HG03520 (cell line): ENCODE data around the gene ADGRE2.

ENCODE experiments used
- ATAC-seq: cut with Tn5 transposase; IDR thresholded peaks from one replicate; pipeline ENCODE4 v1.9.1; 2021; ENCODE audit warnings: mild to moderate bottlenecking, moderate library complexity; ENCODE audit not compliant: unreplicated experiment

ADGRE2 gene

DNA sequence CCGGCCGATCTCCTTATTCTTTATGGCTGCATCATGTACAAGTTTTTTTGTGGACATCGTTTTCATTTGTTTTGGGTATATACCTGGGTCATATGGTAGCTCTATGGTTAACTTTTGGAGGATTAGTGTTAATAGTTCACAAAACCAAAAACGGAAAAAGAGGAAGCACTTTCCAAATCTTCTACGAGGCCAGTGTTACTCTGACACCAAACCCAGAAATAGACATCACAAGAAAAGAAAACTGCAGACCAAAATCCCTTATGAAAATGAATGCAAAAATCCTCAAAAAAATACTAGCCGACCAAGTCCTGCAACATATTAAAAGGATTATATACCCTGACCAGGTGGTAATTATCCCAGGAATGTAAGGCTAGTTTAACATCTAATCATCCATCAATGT, 29.8 kb downstream of the ADGRE2 start:
- ATAC-seq = no peak

- no peak for ATAC-seq
These were observed 31.5 kb downstream of the ADGRE2 start for GRCh38 chr19:14746886-14747285.

DNA sequence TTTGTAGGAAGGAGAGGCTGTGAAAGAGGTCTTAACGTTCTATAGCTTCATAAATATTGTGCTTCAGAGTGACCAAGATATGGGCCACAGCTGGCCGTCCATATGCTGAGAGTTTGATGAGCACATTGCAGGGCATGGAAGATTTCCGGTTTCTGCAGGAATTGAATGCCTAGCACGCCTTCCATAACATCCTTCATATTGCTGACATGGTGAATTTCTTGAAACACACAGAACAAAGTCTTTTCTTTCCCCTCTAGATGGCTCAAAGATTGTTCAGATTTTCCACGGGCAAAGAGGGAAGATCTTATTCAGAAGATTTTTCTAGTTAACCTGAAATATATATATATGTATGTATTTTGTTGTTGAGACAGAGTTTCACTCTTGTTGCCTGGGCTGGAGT, 42.4 kb downstream of the ADGRE2 start:
- no peak for ATAC-seq

GRCh38 chr19:14733574-14733973, 44.8 kb downstream of the ADGRE2 start:
- no peak for ATAC-seq

GRCh38 chr19:14732510-14732909, 45.9 kb downstream of the ADGRE2 start:
- ATAC-seq = no peak

DNA sequence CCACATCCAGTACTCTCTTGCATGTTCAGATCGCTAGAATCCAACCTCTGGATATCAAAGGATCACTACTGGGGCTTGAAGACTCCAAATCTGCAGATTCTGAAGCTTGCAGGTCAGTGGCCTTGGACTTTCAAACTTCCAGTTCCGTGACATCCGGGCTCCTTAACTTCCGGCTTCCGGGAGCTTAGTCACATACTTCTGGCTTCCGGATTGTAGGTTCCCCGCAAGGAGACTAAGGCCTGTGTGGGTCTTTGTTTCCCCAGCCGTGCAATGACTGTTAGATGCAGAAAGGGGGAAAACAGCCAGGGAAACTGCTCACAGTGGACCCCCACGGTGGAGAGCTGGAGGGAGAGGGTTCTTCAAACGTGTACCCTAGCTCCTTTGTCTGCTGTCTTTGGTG, 47.2 kb downstream of the ADGRE2 start:
- ATAC-seq = no peak

- ATAC-seq = no peak
These were observed 49.8 kb downstream of the ADGRE2 start for GRCh38 chr19:14728595-14728994.

DNA sequence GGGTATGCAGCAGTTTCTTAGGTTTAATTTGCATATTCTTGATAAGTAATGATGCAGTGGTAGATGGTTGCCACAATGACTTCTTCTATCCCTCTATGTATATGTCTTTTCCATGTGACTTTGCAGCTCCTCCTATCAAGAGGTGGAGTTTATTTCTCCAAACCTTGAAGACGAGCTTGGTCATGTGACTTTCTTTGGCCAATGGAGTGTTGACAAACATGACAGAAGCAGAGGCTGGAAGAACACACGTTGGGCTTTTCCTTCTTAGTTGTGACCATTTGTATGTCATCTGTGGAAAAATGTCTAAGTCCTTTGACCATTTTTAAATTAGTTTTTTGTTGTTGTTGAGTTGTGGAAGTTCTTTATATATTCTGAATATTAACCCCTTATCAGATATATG, 56.2 kb downstream of the ADGRE2 start:
- no peak for ATAC-seq

DNA sequence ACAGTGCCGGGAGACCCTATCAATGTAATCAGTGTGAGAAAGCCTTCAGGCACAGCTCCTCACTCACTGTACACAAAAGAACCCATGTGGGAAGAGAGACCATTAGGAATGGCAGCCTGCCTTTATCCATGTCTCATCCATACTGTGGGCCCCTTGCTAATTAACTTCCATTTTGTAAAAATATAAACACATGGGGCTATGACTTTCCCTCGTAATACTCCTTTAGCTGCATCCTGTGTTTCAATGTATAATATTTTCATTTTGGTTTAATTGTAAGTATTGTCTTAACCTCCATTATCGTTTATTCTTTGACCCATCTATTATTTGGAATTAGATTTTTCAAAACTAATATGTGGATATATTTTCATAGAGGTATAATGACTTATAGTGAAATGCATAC, 59.2 kb downstream of the ADGRE2 start:
- ATAC-seq = no peak

DNA sequence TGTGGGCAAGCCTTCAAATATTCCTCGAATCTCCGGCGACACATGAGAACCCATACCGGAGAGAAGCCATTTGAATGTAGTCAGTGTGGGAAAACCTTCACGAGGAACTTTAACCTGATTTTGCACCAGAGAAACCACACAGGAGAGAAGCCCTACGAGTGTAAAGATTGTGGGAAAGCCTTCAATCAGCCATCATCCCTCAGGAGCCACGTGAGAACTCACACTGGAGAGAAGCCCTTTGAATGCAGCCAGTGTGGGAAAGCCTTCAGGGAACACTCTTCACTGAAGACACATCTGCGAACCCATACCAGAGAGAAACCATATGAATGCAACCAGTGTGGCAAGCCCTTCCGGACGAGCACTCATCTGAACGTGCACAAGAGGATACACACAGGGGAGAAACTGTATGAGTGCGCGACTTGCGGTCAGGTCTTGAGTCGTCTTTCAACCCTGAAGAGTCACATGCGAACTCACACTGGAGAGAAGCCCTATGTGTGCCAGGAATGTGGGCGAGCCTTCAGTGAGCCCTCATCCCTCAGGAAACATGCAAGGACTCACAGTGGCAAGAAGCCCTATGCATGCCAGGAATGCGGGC, 59.7 kb downstream of the ADGRE2 start:
- ATAC-seq = no peak

DNA sequence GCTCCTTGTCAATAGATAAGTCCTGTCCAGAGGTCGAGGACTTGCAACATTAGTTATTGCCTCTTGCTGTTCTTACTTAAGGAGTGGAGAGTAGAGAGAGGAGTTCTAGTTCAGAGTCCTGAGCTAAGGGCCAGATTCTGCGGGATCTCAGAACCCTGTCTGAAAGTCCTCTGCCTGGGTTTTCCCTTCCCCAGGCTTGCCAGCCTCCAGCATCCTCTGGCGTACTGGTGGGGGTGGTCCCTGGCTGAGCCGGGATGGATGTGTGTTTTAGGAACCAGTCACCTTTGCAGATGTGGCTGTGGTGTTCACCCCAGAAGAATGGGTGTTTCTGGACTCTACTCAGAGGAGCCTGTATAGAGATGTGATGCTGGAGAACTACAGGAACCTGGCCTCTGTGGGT, 62.5 kb downstream of the ADGRE2 start:
- no peak for ATAC-seq

DNA sequence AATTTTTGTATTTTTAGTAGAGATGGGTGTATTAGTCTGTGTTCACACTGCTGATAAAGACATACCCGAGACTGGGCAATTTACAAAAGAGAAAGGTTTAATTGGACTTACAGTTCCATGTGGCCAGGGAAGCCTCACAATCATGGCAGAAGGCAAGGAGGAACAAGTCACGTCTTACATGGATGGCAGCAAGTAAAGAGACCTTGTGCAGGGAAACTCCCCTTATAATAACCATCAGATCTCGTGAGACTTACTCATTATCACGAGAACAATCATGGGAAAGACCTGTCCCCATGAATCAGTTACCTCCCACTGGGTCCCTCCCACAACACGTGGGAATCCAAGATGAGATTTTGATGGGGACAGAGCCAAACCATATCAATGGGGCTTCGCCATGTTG, 73.9 kb downstream of the ADGRE2 start:
- ATAC-seq = no peak

DNA sequence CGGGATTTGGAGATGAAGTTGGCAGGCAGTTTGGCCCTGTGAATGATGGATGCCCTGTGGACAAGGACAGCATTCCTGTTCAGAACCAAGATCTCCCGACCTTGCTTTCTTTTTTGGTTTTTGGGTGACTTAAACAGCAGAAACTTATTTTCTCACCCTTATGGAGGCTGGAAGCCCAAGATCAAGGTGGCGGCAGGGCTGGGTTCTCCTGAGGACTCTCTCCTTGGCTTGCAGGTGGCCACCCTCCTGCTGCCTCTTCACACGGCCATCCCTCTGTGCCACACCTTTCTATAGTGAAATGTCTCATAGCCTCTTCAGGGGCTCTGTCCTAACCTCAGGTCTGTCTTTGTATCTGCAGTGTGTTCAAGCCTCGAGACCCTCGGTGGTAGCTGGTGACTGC, 74.5 kb downstream of the ADGRE2 start:
- ATAC-seq = no peak

GRCh38 chr19:14700711-14701375, 77.5 kb downstream of the ADGRE2 start:
- no peak for ATAC-seq

DNA sequence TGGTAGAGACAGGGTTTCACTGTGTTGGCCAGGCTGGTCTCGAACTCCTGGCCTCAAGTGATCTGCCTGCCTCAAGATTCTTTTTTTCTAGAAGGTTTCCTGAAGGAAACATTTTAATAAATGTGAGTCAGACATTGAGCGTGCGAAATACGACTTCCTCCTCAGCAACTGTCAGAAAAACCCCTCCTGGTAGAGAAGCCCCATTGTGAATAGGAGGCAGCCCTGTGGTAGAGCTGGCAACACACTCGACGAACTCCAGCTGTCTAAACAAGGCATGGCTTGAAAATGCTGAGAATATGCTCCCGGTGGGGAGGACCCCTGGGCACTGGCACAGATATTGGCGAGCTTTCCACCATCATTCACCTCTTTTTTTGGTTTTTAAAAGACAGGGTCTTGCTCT, 78.7 kb downstream of the ADGRE2 start:
- ATAC-seq = no peak

DNA sequence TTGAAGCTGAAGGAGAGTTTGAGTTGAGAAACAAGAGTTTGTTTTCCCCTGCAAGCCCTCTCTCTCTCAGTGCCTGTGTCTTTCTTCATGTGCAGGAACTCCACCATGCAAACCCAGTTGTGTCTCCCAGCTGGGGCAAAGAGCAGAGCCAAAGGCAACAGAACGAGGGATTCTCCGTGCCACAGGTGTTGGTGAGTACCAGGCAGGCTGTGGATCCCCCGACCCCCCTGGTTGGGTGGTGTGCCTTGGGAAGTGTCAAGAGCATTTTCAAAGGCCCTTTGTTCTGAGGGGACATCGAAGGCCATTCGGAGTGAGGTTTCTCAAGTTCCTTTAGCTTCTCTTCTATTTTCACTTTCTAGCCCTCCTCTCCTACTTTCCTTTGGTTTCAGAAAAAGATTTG, 82.9 kb downstream of the ADGRE2 start:
- ATAC-seq = no peak

GRCh38 chr19:14694641-14695266, 83.6 kb downstream of the ADGRE2 start:
- ATAC-seq = no peak

- peak; percentile 84 for ATAC-seq
These were observed 88.5 kb downstream of the ADGRE2 start, which contains the start of gene ZNF333 for GRCh38 chr19:14689598-14690503. TSS of gene ZNF333 (plus strand) at chr19:14690048. CDS start at chr19:14693492, 3,444 bp downstream.

- no peak for ATAC-seq
These were observed 91.9 kb downstream of the ADGRE2 start for GRCh38 chr19:14686411-14686810.

DNA sequence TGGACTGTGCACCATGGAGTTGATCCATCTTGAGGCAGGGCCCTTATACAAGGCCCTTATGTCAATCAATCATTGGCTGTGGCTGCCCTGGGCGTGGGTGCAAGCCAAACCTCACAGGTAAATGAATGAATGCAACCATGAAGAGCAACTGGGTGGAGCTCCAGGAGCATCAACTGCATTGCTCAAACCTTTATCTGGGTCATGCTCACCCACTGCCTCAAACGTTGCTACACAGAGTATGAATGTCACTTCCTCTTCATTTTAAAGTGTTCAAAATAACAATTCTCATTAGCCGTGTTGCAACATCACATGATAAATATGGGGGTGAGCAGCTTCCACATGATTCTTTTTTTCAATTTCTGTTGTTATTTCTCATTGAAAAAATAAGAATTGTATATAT, 94.9 kb downstream of the ADGRE2 start:
- ATAC-seq = no peak
